Effector memory CD4-positive, alpha-beta T cell (primary cell): ENCODE measurements around the gene TMEM130.

Experiments used
- DNase-seq, 3 donors: peaks; one replicate each; pipeline ENCODE4 v3.0.0-alpha.2; 2020
- H3K27ac ChIP-seq: 2 replicates; pipeline ENCODE4 v1.7.0; 2013; ENCODE audit warnings: mild to moderate bottlenecking, low read length, moderate library complexity; ENCODE audit not compliant: insufficient read depth, poor library complexity, severe bottlenecking
- H3K27me3 ChIP-seq: replicated peaks from 2 replicates; pipeline ENCODE4 v1.7.0; 2013; ENCODE audit warnings: mild to moderate bottlenecking, low read length; ENCODE audit not compliant: insufficient read depth, control insufficient read depth, poor library complexity, severe bottlenecking
- H3K36me3 ChIP-seq: 2 replicates; pipeline ENCODE4 v1.7.0; 2013; ENCODE audit warnings: mild to moderate bottlenecking, low read length, moderate library complexity; ENCODE audit not compliant: control insufficient read depth, insufficient read depth
- H3K4me1 ChIP-seq: 2 replicates; pipeline ENCODE4 v1.7.0; 2013; ENCODE audit warnings: low read length, mild to moderate bottlenecking; ENCODE audit not compliant: control insufficient read depth, insufficient read depth, poor library complexity, severe bottlenecking
- H3K4me3 ChIP-seq: 2 replicates; pipeline ENCODE4 v1.7.0; 2013; ENCODE audit warnings: low read length, low read depth, mild to moderate bottlenecking; ENCODE audit not compliant: insufficient read depth, poor library complexity, severe bottlenecking
- H3K9me3 ChIP-seq: 2 replicates; pipeline ENCODE4 v1.7.0; 2013; ENCODE audit warnings: mild to moderate bottlenecking, low read length, moderate library complexity; ENCODE audit not compliant: control insufficient read depth

Gene TMEM130

DNA sequence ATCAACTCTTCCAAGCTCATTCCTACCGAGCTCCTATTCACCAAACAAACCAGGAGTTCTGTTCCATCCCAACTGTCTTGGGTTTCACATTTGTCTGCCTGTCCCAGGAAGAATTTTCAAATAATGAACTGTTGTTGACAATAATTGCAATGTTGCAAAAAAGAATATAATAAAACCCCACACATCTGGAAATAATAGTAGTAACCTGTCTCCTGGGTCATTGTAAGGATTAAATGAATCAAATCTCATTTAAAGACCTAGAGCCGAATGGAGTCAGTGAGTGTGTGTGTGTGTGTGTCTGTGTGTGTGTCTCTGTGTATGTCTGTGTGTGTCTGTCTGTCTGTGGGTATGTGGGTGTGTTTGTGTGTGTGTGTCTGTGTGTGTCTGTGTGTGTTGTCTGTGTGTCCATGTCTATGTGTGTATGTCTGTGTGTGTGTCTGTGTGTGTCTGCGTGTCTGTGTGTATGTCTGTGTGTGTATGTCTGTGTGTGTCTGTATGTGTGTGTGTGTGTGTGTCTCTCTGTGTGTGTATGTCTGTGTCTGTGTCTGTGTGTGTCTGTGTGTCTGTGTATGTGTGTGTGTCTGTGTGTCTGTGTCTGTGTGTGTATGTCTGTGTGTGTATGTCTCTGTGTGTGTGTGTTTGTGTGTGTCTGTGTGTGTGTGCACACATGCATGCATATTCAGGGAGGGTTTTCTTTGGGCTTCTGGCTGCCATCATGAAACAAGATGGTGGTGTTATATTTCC is 52.7 kb downstream of the TMEM130 start:
- Histone ChIP-seq H3K27me3 (no peaks in the 10 kb centered on the region), H3K27ac (no peak overlapping the region), H3K36me3 (no peaks in the 10 kb centered on the region), H3K4me1 (no peaks in the 10 kb centered on the region), H3K4me3 (no peak overlapping the region), H3K9me3 (no peaks in the 10 kb centered on the region)
- no peak for DNase-seq

DNA sequence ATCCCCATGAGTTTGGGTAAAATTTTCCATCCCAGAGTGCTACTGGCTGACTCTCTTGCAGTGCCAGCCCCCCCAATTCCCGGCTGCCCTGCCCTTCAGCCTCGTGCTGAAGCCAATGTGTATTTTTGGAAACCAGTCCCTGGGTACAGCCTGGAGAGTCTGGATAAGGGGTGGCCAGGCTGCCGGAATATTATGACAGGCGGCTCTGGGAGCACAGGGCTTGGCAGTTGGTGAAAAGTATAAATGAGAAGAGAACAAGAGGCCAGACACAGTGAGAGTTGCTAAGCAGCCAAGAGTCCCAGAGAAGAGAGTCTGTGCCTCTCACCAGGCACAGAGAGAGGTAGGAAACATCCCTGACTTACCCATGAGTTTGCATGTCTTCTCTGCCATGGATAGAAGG is 53.6 kb downstream of the TMEM130 start:
- Histone ChIP-seq H3K27me3 (no peaks in the 10 kb centered on the region), H3K36me3 (no peaks in the 10 kb centered on the region), H3K4me3 (no peak overlapping the region), H3K9me3 (no peaks in the 10 kb centered on the region), H3K4me1 (no peaks in the 10 kb centered on the region), H3K27ac (no peak overlapping the region)
- DNase-seq, result no peak

DNA sequence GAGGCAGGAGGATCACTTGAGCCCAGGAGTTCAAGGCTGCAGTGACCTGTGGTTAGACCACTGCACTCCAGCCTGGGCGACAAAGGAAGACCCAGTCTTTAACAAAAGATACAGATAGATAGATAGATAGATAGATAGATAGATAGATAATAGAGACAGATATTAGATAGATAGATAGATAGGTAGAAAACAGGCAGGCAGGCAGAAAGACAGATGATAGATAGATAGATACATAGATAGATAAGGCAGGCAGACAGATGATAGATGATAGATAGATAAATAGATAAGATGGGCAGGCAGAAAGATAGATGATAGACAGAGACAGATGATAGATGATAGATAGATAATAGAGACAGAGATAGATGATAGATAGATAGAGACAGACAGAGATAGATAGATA is 54.5 kb downstream of the TMEM130 start:
- H3K27ac ChIP-seq, result no peak overlapping the region

GRCh38 chr7:98811299-98811698 is 58.5 kb downstream of the TMEM130 start:
- H3K27me3 ChIP-seq, result no peaks in the 10 kb centered on the region
- no peaks in the 10 kb centered on the region for H3K4me1 ChIP-seq
- H3K36me3 ChIP-seq, result no peaks in the 10 kb centered on the region
- H3K27ac ChIP-seq, result no peak overlapping the region
- DNase-seq, result no peak
- H3K4me3 ChIP-seq, result no peak overlapping the region
- no peaks in the 10 kb centered on the region for H3K9me3 ChIP-seq

More for the DNA sequence above, 54.5 kb downstream of the TMEM130 start:
- H3K36me3 ChIP-seq, result no peaks in the 10 kb centered on the region
- no peak overlapping the region for H3K4me3 ChIP-seq
- H3K9me3 ChIP-seq, result no peaks in the 10 kb centered on the region
- no peaks in the 10 kb centered on the region for H3K4me1 ChIP-seq
- DNase-seq, result no peak
- H3K27me3 ChIP-seq, result no peaks in the 10 kb centered on the region

DNA sequence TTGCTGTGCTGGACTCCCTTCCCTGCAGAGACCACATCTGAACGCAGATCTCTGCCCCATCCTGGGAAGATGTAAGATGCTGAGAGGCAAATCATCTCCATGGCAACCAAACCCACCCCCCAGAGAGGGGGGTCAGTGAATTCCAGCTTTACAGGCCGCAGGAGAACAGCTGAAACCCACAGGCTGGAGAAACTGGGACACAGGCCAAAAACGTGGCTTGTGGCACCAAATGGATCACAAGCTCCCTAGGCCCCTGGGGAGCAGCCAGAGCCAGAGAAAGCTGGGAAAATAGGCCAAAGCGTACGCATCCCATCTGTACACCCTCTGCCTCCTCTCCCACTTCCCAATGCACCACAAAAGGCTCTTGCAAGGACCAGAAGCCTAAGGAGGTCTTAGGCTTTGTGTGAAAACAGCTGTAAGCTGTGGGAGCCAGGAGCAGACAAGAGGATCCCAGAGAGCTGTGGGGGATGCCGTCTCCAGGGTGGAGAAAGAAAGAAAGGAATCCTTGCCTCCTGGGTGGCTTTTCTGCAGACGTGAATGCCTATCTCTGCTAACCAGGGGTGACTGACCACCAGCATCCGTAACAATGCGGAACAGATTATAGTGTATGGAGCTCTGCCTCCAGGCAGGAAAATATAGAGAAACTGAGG is 59.5 kb downstream of the TMEM130 start:
- no peaks in the 10 kb centered on the region for H3K27me3 ChIP-seq
- no peak overlapping the region for H3K4me3 ChIP-seq
- no peaks in the 10 kb centered on the region for H3K36me3 ChIP-seq
- H3K9me3 ChIP-seq, result no peaks in the 10 kb centered on the region
- no peaks in the 10 kb centered on the region for H3K4me1 ChIP-seq
- DNase-seq, result no peak
- H3K27ac ChIP-seq, result no peak overlapping the region

DNA sequence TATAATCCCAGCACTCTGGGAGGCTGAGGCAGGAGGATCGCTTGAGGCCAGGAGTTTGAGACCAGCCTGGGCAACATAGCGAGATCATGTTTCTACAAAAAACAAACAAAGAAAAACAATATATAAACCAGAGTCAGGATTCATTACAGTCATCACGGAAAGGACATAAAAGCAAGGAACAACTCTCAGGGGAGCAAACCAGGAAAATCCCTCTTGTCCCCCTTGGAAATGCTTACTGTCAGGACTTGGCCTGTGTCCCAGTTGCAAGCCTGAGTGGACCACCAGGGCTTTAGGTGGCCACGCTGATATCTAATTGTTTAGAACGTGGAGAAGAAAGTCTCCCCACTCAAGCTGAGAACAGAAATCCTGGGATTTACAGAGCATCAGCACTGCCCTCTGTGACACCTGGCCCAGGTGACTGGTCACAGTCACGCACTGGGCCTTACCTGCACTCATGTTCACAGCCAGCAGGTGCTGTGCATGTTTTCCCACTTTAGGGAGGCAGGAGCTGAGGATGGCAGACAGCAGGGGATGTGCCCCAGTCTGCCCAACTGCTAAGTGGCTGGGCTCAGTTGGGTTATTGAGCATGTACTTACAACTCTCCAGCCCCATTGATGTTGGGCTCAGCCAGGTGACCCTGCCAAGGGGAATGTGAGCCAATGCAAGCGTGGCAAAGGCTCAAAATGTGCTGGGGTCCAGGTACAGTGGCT is 60.9 kb downstream of the TMEM130 start:
- no peak overlapping the region for H3K27ac ChIP-seq
- H3K9me3 ChIP-seq, result no peaks in the 10 kb centered on the region
- no peaks in the 10 kb centered on the region for H3K4me1 ChIP-seq

GRCh38 chr7:98807068-98808048 is 62.5 kb downstream of the TMEM130 start:
- H3K9me3 ChIP-seq, result no peaks in the 10 kb centered on the region
- DNase-seq, result no peak

More for the DNA sequence above, 60.9 kb downstream of the TMEM130 start:
- no peaks in the 10 kb centered on the region for H3K36me3 ChIP-seq
- no peak for DNase-seq
- H3K4me3 ChIP-seq, result no peak overlapping the region
- no peaks in the 10 kb centered on the region for H3K27me3 ChIP-seq

DNA sequence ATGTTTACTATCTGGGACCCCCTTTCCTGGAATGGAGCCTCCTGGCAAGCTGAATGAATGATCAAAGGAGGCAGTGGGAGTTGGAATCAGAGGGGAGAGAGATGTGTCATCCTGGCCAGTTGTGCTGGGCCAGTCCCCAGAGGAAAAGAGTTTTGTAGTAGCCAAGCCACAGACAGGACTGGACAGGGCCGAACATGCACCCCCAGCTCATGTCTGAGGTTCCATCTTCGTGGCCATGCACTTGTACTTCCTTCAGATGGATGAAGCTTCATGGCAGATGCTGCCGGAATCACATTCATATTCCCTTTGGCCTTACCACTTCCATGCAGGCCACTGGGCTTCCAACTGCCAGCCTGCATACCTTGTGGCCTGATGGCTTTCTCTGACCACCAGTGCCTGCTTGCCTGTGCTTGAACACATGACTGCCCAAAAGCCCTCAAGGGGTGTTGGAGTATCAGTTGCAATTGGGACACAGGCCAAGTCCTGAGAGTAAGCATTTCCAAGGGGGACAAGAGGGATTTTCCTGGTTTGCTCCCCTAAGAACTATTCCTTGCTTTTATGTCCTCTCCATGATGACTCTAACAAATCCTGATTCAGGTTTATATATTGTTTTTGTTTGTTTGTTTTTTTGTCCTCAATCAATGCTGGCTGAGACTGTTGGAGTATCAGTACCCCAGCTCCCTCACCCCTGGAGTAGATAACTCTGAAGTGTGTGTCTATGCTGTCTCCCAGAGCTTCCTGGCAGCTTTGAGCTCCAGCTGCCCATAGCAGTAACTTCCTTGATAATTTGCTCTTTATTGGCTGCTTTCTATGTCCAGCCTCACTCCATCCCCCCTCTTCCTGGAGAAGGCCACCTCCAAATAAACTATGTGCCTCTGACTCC is 63.6 kb downstream of the TMEM130 start:
- Histone ChIP-seq H3K27me3 (no peaks in the 10 kb centered on the region), H3K4me1 (no peaks in the 10 kb centered on the region), H3K4me3 (no peak overlapping the region), H3K9me3 (no peaks in the 10 kb centered on the region), H3K36me3 (no peaks in the 10 kb centered on the region), H3K27ac (no peak overlapping the region)
- no peak for DNase-seq

More at GRCh38 chr7:98807068-98808048, 62.5 kb downstream of the TMEM130 start:
- Histone ChIP-seq H3K4me1 (no peaks in the 10 kb centered on the region), H3K27me3 (no peaks in the 10 kb centered on the region), H3K27ac (no peak overlapping the region), H3K4me3 (no peak overlapping the region), H3K36me3 (no peaks in the 10 kb centered on the region)

- Histone ChIP-seq H3K36me3 (no peaks in the 10 kb centered on the region), H3K27ac (no peak overlapping the region), H3K27me3 (no peaks in the 10 kb centered on the region), H3K9me3 (no peaks in the 10 kb centered on the region), H3K4me3 (no peak overlapping the region), H3K4me1 (no peaks in the 10 kb centered on the region)
- DNase-seq, result no peak
Observed at GRCh38 chr7:98802781-98803110, 67.1 kb downstream of the TMEM130 start.
